ENCODE measurements around the gene PDE4D.
"Not testable (repeated sequence)": the region's sequence is repeated elsewhere in the genome, so short reads cannot be mapped to it uniquely, and the experiment has no call there.

The PDE4D gene

DNA sequence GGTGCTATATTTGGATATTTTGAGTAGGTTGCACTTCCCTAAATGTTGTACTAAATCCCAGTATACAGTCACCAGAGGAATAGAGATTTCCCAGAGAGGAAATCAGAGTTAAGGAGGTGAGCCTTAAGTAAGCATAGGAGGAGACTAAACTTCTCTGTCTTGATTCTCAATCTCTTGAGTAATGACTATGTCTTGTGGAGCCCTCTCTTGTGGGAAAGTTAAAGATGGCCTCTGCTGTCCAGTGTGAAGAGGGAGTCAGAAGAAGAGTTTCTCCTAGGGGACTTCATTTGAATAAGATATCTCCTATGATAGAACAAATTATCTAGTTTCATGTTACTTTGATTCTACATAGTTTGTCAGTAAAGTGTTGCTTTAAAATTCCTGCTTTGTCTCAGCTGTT is 502.5 kb downstream of the PDE4D start:
- H3K4me3 ChIP-seq (ENCODE audit: control insufficient read depth, low read depth, low read length): no peak overlapping the region
- TF ChIP-seq CTCF (conservative IDR thresholded peaks at IDR 0.05; ENCODE audit: control insufficient read depth, insufficient read depth, low read depth, low read length): no peak
- no peak for DNase-seq (ENCODE audit: low read depth)

DNA sequence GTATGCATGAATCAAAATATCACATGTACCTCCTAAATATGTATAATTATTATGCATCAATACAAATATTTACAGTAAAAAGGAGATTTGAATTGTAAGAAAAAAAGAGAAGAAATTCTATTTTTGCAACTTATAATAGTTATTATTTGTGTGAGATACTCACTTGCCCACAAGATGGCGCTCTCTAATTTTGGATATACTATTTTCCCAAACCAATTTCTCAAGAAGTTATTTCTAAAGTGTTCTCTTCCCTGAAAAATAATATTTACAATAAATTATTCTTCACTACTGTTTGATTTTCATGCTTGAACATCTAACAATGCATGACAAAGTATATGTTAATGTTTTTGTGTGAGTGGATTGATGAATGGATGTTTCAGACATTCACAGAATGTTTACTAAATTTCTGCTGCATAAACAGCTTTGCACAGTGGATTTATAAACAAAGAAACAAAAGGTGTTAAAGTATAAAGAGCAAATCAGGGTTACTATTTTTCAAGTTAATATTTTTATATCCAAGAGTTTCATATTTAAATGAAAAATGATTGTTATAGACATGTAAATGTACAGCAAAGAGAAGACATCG is 503.4 kb downstream of the PDE4D start:
- peak; percentile 30 for DNase-seq (ENCODE audit: low read depth)
- TF ChIP-seq CTCF (conservative IDR thresholded peaks at IDR 0.05; ENCODE audit: control insufficient read depth, insufficient read depth, low read depth, low read length): peak; percentile 59
- H3K4me3 ChIP-seq (ENCODE audit: control insufficient read depth, low read depth, low read length): no peak overlapping the region

DNA sequence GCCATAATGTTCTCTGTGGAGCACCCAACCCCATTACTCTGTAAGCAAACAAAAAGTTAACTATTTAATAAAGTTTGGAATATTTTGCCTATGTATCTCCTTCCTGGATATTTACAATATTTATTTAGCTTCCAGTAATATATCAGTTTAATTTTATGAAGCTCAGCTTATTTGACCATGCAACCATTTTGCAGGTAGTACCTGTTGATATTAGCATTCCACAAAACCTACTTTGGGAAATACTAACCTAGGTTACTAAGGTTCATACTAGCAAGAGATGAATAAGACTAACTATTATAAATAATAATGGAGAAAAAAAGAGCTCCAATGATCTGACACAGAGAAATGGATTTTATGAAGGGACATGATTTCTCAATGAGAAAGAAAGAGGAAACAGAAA is 506.4 kb downstream of the PDE4D start:
- TF ChIP-seq CTCF (conservative IDR thresholded peaks at IDR 0.05; ENCODE audit: control insufficient read depth, insufficient read depth, low read depth, low read length): no peak
- H3K4me3 ChIP-seq (ENCODE audit: control insufficient read depth, low read depth, low read length): no peak overlapping the region
- DNase-seq (ENCODE audit: low read depth): no peak

DNA sequence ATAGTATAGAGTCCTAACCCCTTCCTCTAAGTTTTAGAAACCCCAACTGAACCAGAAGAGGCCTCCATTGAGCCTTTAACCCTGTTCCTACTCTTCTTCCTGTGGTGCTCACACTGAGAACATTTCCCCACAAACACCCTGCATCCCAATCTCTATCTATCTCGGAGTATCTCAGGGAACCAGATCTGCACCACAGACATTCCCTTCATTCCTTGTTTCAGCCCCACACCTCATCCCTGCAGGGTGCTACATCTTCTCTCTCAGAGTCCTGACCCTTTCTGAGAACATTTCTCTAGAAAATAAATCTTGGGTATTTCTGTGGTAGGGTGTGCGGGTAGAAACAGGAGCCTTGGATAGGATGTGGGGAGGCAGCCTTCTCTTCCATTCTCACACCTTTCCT is 507.8 kb downstream of the PDE4D start:
- no peak for TF ChIP-seq CTCF (conservative IDR thresholded peaks at IDR 0.05; ENCODE audit: control insufficient read depth, insufficient read depth, low read depth, low read length)
- H3K4me3 ChIP-seq (ENCODE audit: control insufficient read depth, low read depth, low read length): no peak overlapping the region

DNA sequence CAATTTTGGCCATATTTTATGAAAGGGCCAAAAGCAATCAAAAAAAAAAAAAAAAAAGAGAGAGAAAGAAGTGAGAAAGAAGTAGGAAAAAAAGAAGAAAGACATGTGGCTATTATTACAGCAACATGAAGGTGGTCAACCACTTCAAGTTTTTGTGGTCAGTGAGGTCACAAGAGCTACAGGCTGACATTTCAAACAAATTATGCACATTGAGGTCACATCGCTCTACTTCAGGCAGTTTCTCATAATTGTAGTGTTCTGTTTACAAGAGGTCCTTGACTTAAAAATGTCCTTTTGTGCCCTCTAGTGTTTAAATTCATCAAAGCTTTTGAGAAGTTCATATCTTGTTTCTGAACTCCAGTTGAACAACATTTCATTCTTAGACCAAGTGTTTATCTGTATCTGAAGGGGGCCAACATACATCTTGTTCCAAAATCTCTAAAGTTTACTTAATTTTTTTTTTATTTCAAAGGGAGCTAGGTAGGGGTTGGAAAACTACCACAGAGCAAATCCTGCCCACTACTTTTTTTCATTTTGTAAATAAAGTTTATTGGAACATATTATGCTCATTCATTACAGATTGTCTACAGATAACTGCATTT is 513.1 kb downstream of the PDE4D start:
- peak; percentile 89 for DNase-seq (ENCODE audit: low read depth)
- peak; percentile 51 for TF ChIP-seq CTCF (conservative IDR thresholded peaks at IDR 0.05; ENCODE audit: control insufficient read depth, insufficient read depth, low read depth, low read length)
- no peak overlapping the region for H3K4me3 ChIP-seq (ENCODE audit: control insufficient read depth, low read depth, low read length)

More for the DNA sequence above, 507.8 kb downstream of the PDE4D start:
- no peak for DNase-seq (ENCODE audit: low read depth)

DNA sequence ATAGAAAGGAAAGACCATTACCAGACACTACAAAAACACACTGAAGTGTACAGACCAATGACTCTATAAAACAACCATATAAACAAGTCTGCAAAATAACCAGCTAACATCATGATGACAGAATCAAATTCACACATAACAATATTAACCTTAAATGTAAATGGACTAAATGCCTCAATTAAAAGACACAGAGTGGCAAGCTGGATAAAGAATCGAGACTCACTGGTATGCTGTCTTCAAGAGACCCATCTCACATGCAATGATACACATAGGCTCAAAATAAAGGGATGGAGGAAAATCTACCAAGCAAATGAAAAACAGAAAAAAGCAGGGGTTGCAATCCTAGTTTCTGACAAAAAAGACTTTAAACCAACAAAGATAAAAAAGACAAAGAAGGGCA is 519.5 kb downstream of the PDE4D start:
- H3K4me3 ChIP-seq (ENCODE audit: control insufficient read depth, low read depth, low read length); DNase-seq (ENCODE audit: low read depth): not testable (repeated sequence)

DNA sequence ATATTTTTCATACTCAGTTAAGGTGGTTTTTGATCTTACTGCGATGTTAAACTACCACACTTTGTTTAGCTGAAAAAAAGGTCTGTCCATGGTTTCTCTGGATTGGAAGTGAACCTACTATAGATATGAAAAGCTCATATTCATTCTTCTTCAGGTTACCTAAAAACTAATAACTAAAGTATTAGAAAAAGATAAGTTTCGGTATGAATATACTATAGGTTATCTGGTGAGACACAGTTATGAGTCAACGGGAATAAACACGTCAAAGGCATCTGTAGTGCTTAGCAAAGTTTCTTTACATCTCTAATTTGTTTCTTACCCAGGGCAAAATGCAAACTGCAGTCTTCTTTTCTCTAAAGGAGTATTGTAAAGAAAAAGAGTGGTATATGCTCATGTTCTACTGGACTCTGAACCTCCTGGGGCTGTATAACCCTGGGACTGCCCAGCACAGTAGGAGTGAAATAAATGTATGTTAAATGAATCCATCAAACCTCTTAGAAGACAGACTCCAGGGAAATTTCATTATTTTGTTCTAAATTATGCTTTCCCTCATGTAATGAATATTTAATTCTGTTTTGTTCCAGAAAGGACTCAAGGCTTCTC is 521.9 kb downstream of the PDE4D start:
- no peak overlapping the region for H3K4me3 ChIP-seq (ENCODE audit: control insufficient read depth, low read depth, low read length)
- TF ChIP-seq CTCF (conservative IDR thresholded peaks at IDR 0.05; ENCODE audit: control insufficient read depth, insufficient read depth, low read depth, low read length): no peak
- no peak for DNase-seq (ENCODE audit: low read depth)
